Measurements from ENCODE around the gene NPSR1.
"Not testable (repeated sequence)": the region's sequence is repeated elsewhere in the genome, so short reads cannot be mapped to it uniquely, and the experiment has no call there.

The NPSR1 gene

DNA sequence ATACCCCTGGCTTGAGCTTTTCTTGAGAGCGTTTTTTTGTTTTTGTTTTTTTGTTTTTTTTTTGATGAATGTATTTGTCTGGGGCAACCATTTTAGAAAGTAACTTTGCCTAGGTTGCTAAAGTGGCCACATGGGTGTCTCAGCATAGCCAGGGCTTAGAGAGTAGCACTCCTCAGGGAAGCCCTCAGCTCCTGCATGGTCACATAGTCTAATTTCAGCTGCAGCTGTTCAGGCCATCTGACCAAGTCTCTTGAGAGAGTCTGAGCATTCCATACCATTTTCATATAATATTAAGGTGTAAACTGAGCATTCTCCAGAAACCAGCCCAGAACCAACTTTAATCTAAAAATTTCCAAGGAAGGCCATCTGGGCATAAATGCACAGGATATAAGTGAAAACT, 186.4 kb downstream of the NPSR1 start:
- peaks cover 4 to 5% of the 10 kb centered on the region in 2 donors for H3K9me3 Mint-ChIP-seq
- H3K27ac Mint-ChIP-seq, result no peak overlapping the region
- H3K4me3 Mint-ChIP-seq, result no peak overlapping the region
- H3K27me3 Mint-ChIP-seq, result peaks cover 0 to 3% of the 10 kb centered on the region in 2 donors
- DNase-seq (no peak), ATAC-seq (replicated peaks) (no peak)
- no peaks in the 10 kb centered on the region for H3K36me3 Mint-ChIP-seq
- H3K4me1 Mint-ChIP-seq, result no peaks in the 10 kb centered on the region

DNA sequence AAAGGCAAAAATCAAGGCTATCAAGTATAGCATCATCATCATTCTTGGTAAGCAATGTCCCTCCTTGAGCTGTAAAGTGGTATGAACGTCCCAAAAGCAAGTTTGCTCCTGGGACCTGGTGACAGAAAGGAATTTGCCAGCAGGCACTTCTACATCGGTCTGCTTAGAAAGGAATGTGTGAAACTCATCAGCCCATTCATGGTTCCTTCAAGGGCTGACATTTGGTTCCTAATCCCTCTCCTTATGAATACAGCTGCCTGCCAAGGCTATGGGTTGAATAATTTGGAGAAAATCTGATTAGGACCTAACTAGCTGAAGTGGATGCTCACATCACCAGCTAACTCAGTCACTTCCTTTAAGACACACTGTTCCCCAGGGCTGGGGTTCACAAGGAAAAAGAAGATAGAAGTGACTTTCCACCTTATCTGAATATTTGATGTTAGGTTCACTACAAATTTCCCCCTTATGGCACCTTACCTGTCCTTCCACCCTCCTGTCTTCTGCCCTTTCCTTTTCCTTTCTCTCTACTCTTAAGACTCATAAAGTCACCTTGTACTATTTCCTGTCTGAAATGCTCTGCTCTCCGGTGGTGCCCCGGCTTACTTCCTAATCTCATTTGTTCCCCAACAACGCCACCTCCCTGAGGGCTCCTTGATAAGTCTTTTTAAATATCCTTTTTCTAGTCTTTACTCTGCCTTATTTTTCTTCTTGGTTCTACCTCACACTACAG, 187.1 kb downstream of the NPSR1 start:
- Mint-ChIP-seq H3K27me3 (peaks cover 0 to 3% of the 10 kb centered on the region in 2 donors), H3K36me3 (no peaks in the 10 kb centered on the region), H3K4me3 (no peak overlapping the region), H3K27ac (no peak overlapping the region), H3K9me3 (peaks cover 3 to 4% of the 10 kb centered on the region in 2 donors), H3K4me1 (no peaks in the 10 kb centered on the region)
- ATAC-seq (replicated peaks), result no peak
- DNase-seq, result no peak

DNA sequence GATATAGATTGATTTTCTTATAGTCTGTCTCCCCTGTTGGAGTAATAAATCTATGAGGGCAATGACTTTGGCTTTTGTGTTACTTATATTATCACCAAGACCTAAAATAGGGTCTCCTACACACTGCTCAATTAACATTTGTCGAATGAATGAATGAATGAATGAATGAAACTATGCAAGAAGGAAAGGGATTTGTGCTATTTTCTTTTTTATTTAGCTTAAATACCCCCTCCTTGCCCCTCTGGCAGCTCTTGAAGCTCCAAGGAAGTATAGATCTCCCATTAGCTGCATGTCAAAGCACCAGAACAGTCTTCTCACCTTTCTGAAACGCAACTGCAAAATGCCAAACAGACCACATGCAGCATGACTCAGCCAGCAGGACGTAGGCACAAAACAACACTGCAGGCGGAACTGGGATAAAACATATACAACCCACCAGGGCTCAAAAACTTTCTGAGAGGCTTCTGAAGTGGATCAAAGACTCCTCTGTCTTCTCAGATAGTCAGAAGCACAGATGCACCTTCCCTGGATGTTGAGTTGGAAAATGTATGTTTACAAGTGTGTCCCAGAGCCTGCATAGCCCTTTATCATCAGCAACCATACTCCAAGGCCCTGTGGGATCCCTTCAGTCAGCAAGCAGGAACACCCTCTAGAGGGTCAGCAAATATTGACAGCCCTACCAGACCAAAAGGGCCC, 187.8 kb downstream of the NPSR1 start:
- Mint-ChIP-seq H3K27ac (no peak overlapping the region), H3K27me3 (peaks cover 3 to 5% of the 10 kb centered on the region in 2 donors), H3K36me3 (no peaks in the 10 kb centered on the region), H3K9me3 (peaks cover 3 to 4% of the 10 kb centered on the region in 2 donors), H3K4me1 (no peaks in the 10 kb centered on the region), H3K4me3 (no peak overlapping the region)
- ATAC-seq (replicated peaks), result no peak
- no peak for DNase-seq

DNA sequence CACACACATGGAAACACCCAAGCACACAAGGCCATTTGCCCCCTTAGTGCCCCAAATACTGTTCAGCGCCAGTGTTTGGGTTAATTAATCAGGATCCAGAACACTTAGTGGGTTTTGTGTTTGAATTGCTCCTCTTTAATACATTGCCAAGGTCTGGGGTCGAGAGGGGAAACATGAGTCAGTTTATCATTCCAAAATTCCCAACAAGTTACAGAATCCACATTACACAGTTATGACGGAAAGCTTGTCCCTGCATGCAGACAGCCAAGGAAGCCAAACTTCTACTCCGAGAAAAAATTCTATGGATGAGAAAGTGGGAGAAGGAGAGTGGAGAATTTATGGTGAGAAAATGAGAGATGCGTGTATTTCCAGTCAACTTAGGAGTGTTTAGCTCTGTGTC, 189.0 kb downstream of the NPSR1 start:
- DNase-seq (no peak), ATAC-seq (replicated peaks) (no peak)
- Mint-ChIP-seq H3K4me3 (no peak overlapping the region), H3K27me3 (peaks cover 3 to 8% of the 10 kb centered on the region in 2 donors), H3K36me3 (no peaks in the 10 kb centered on the region), H3K9me3 (peaks cover 3 to 5% of the 10 kb centered on the region in 2 donors), H3K27ac (no peak overlapping the region), H3K4me1 (no peaks in the 10 kb centered on the region)

DNA sequence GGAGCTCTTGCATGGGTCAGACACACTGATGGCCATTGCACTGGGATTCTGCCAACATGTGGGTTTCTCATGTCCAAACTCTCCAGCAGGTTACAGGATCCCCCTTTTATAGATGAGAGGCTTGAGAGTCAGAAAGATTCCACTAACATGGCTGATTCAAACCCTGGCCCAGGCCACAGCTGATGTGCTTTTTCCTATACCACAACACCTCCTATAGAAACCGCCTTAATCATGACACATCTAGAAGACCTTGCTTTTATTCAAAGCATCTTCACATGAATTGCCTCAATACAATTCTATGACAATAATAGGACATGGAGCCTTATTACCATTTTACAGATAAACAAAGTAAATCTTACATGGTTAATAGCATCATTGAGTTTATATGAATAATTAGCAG, 190.7 kb downstream of the NPSR1 start:
- ATAC-seq (replicated peaks), result no peak
- H3K36me3 Mint-ChIP-seq, result no peaks in the 10 kb centered on the region
- no peak overlapping the region for H3K27ac Mint-ChIP-seq
- no peak overlapping the region for H3K4me3 Mint-ChIP-seq
- DNase-seq, result no peak
- H3K27me3 Mint-ChIP-seq, result peaks cover 3 to 8% of the 10 kb centered on the region in 2 donors
- H3K9me3 Mint-ChIP-seq, result peaks cover 1 to 4% of the 10 kb centered on the region in 2 donors
- H3K4me1 Mint-ChIP-seq, result no peaks in the 10 kb centered on the region

DNA sequence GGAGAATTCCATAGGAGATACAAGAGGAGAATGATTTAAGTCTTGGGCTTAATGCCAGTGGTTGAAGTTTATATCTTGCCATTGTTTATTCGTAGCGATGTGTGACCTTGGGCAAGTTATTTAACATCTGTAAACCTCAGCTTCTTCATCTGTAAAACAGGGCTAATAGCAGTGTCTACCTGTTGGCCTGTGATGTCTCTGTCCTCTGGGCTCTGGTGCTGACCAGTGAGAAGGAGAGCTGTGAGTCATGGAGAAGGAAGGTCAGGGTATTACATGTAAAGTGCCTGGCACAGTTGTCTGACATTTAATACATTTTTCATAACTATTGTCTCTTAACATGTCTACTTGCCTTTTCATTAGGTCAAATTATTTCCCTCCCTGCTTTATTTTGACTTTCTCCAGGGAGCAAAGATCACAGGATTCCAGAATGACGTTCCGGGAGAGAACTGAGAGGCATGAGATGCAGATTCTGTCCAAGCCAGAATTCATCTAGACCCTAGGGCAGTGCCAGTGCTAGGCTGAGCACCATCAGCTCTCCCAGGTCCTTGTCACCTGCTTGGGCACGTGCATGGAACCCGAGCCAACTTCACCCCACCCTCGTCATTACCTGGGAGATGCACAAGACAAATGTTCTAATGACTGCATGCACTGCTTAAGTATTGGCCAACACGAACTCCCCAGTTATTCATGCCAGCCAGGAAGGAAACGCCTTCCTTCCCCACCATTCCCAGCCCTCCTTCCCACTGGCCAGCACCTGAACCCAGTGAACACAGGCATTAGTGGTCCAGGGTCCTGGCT, 191.3 kb downstream of the NPSR1 start:
- no peak overlapping the region for H3K4me3 Mint-ChIP-seq
- no peaks in the 10 kb centered on the region for H3K36me3 Mint-ChIP-seq
- H3K4me1 Mint-ChIP-seq, result no peaks in the 10 kb centered on the region
- no peak overlapping the region for H3K27ac Mint-ChIP-seq
- no peak for DNase-seq
- no peak for ATAC-seq (replicated peaks)
- peaks cover 1 to 4% of the 10 kb centered on the region in 2 donors for H3K9me3 Mint-ChIP-seq
- H3K27me3 Mint-ChIP-seq, result peaks cover 3 to 8% of the 10 kb centered on the region in 2 donors

DNA sequence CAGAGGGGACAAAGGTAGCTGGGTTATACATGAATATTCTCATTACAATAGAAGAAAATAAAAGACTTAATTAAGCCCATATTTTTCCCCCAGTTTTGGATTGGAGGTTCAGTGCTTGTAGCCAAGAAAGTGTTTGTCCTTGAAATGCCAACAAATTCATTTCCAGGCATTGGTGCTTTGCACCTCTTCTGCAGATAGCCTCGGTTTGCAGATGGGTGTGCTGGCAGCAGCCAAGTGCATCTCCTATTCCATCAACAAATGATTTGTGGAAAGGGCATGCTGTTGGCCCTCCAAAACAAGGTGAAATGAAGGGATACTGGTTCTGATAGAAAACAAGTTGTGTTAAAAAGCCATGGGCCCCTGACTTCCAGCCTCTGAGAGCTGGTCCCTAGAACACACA, 192.0 kb downstream of the NPSR1 start:
- Mint-ChIP-seq H3K27ac (no peak overlapping the region), H3K4me1 (no peaks in the 10 kb centered on the region), H3K9me3 (peaks cover 1 to 4% of the 10 kb centered on the region in 2 donors), H3K36me3 (no peaks in the 10 kb centered on the region), H3K4me3 (no peak overlapping the region), H3K27me3 (peaks cover 3 to 8% of the 10 kb centered on the region in 2 donors)
- DNase-seq (no peak), ATAC-seq (replicated peaks) (no peak)

DNA sequence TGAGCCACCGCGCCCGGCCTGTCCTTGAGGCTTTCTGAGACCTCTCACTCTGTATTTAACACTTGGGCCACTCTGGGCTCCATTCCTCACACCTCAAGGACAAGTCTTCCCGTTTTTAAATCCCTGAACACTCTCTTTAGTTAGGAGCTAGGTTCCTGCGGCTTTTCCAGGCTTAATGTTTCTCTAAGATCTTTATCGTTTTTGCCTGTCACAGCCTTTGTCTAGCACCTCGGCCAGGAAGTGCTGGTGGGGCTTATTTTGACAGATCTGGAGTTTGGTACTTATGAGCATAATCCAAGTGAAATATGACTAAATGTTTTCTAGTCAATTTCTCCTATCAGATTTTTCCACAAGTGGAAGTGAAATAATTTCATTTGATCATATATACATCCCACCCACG, 192.7 kb downstream of the NPSR1 start:
- DNase-seq, result no peak
- peaks cover 3 to 8% of the 10 kb centered on the region in 2 donors for H3K27me3 Mint-ChIP-seq
- no peaks in the 10 kb centered on the region for H3K4me1 Mint-ChIP-seq
- no peaks in the 10 kb centered on the region for H3K36me3 Mint-ChIP-seq
- ATAC-seq (replicated peaks), result no peak
- H3K27ac Mint-ChIP-seq, result no peak overlapping the region
- H3K9me3 Mint-ChIP-seq, result peaks cover 1 to 4% of the 10 kb centered on the region in 2 donors
- no peak overlapping the region for H3K4me3 Mint-ChIP-seq

DNA sequence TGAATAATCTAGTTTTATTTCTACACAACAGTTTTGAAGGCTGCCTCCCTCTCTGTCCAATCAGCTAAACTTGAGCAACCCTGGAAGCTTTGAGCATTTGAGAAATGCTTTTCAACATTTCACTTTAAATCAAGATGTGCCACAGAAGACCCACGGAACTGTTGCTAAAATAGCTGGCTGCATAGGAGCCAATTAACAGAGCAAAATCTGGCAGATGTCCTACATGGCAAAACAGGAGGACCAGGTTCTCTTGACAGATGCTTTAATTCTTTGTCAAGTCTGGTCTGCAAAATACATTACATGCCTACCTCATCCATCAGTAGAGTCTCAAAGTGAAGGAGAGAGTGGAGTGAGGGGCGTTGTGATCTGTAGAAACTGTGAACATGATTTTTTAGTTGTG, 193.4 kb downstream of the NPSR1 start:
- DNase-seq (no peak), ATAC-seq (replicated peaks) (no peak)
- Mint-ChIP-seq H3K4me3 (no peak overlapping the region), H3K4me1 (no peaks in the 10 kb centered on the region), H3K36me3 (no peaks in the 10 kb centered on the region), H3K27ac (no peak overlapping the region), H3K9me3 (peaks cover 1 to 4% of the 10 kb centered on the region in 2 donors), H3K27me3 (peaks cover 3 to 8% of the 10 kb centered on the region in 2 donors)

DNA sequence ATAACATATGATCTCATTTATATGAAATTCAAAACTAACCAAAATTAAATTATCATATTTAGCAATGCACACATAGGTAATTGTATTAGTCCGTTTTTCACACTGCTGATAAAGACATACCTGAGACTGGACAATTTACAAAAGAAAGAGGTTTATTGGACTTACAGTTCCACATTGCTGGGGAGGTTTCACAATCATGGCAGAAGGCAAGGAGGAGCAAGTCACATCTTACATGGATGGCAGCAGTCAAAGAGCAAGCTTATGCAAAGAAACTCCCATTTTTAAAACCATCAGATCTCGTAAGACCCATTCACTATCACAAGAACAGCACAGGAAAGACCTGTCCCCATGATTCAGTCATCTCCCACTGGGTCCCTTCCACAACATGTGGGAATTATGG, 200.4 kb downstream of the NPSR1 start:
- not testable (repeated sequence) for H3K36me3 Mint-ChIP-seq; DNase-seq; ATAC-seq (replicated peaks); H3K4me1 Mint-ChIP-seq; H3K27ac Mint-ChIP-seq; H3K4me3 Mint-ChIP-seq
- Mint-ChIP-seq H3K27me3 (peaks cover 0 to 13% of the 10 kb centered on the region in 2 donors), H3K9me3 (peaks cover 11% of the 10 kb centered on the region in 2 donors)

DNA sequence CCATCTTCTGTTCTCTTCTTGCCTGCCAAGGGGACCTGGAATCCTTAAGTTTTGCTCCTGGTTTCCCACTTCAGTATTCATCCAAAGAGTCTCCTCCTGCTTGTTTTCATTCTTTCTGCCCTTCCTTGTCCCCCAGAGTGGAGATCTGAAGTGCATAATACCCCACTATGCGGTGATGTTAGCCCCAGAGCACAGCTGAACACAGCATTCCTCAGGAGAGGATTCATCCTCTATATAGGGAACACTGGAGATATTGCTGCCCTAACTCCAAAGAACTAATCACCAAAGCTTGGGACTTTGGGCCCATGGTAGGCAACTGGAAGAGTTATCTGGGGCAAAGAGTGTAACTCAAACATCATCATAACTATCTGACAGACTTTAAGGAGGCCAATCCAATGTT, 201.3 kb downstream of the NPSR1 start:
- H3K9me3 Mint-ChIP-seq, result peaks cover 11% of the 10 kb centered on the region in 2 donors
- not testable (repeated sequence) for H3K27ac Mint-ChIP-seq
- peaks cover 0 to 13% of the 10 kb centered on the region in 2 donors for H3K27me3 Mint-ChIP-seq

DNA sequence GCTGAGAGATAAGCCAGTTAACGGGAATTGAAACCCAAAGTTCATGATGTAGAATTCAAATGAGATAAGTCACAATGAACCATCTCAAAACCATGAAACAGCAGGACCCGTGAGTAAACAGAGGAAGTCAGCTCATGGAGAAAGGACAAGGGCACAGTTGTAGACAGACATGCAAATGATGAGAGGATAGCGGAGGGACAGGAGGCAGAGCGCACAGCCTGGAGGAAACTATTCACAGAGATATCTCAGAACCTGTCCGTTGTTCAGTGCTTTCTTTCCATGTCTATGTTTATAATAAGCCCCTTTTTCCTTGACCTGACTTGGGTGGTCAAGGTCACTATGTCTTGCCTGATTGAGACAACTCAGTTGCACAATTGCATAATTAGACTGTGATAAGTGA, 208.2 kb downstream of the NPSR1 start:
- DNase-seq; H3K4me3 Mint-ChIP-seq; H3K36me3 Mint-ChIP-seq; H3K4me1 Mint-ChIP-seq; H3K27ac Mint-ChIP-seq; ATAC-seq (replicated peaks): not testable (repeated sequence)
- H3K9me3 Mint-ChIP-seq, result peaks cover 2 to 10% of the 10 kb centered on the region in 2 donors
- H3K27me3 Mint-ChIP-seq, result peaks cover 0 to 13% of the 10 kb centered on the region in 2 donors

More for the DNA sequence above, 201.3 kb downstream of the NPSR1 start:
- not testable (repeated sequence) for ATAC-seq (replicated peaks); H3K4me1 Mint-ChIP-seq; H3K4me3 Mint-ChIP-seq; DNase-seq; H3K36me3 Mint-ChIP-seq

DNA sequence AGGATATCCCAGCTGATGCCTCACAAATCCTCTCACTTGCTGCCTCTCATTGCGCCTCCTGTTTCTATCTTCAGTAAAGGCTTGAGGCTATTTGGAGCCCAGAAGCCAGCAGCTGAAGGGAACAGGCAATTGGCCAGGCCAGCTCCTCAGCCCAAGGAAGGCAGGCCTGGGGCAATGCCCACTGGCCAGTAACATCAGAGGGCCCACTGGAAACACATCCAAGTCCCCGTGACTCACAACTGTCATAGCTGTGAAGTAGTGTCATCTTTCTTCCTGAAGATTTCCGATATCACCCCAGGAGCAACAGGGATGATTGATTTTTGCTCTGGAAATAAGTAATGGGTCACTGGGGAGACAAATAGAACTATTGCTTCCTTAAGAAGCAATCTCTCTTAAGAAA, 209.3 kb downstream of the NPSR1 start:
- H3K27ac Mint-ChIP-seq; H3K4me1 Mint-ChIP-seq; H3K36me3 Mint-ChIP-seq; H3K4me3 Mint-ChIP-seq; ATAC-seq (replicated peaks); DNase-seq; H3K27me3 Mint-ChIP-seq: not testable (repeated sequence)
- H3K9me3 Mint-ChIP-seq, result peaks cover 3 to 15% of the 10 kb centered on the region in 2 donors

DNA sequence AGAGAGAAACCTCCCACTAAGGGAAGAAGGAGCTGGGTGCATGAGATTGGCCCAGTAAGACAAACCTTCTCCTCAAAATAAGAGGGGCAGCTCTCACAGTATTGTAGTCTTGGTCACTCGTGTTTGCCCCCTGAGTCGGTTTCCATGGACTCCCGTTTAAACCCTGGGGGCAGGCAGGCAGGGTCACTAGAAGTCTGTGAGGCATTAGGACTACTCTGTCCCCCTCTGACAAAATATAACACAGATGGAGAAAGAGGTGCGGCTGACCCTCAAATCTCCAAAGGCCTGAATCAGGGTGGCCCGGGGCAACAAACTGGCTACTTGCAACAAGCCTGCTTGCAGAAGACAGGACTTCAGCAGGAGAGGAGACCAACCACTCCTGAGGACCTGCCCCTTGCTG, 210.6 kb downstream of the NPSR1 start:
- not testable (repeated sequence) for H3K4me1 Mint-ChIP-seq; H3K27me3 Mint-ChIP-seq; DNase-seq; H3K27ac Mint-ChIP-seq; ATAC-seq (replicated peaks); H3K36me3 Mint-ChIP-seq; H3K4me3 Mint-ChIP-seq
- H3K9me3 Mint-ChIP-seq, result peaks cover 10 to 21% of the 10 kb centered on the region in 2 donors

All from stimulated activated naive B cell treated with anti-CD40 and anti-IgM and Interleukin-4, amounts not matched to agents 10 μg/mL and 1 μg/mL and 100 μg/mL, for 72 hours (primary cell).